Caco-2 (cell line): Measurements from ENCODE around the gene DPY19L3. TPM values are rescaled to one million over a fixed set of nuclear protein-coding genes. Genes with fewer than 3 reads are reported as not detected.
A peak's percentile ranks its signal among the peaks of the same experiment; 100 is the strongest.
"Not testable (repeated sequence)": the region's sequence is repeated elsewhere in the genome, so short reads cannot be mapped to it uniquely, and the experiment has no call there.

ENCODE experiments used
- BruUV-seq: library from RNA; stranded (reverse); fragments of 400-500 nt; replicated peaks from 2 replicates; lab custom pipeline; 2021; lab: Mats Ljungman, UMichigan
- CTCF ChIA-PET: fragments of 300-600 bp; sonication (Branson Sonifier 250); formaldehyde crosslinking; loops from one replicate; lab custom pipeline; 2022; ENCODE audit warnings: antibody characterized with exemption; lab: Charles Lee
- POLR2A ChIA-PET: fragments of 300-600 bp; sonication (Branson Sonifier 250); formaldehyde crosslinking; loops from one replicate; lab custom pipeline; 2022; ENCODE audit warnings: antibody characterized with exemption; lab: Charles Lee
- DNase-seq, 2 experiments: peaks; one replicate each; pipeline versions ENCODE4 v3.0.0 to v3.0.0-alpha.2; 2020 to 2022
- H3K27me3 ChIP-seq: replicated peaks from 2 replicates; pipeline ENCODE4 v1.6.0; 2011; ENCODE audit warnings: low read length; ENCODE audit not compliant: control insufficient read depth, insufficient read depth
- H3K36me3 ChIP-seq: 2 replicates; pipeline ENCODE4 v1.5.1; 2011; ENCODE audit warnings: low read length; ENCODE audit not compliant: control insufficient read depth, insufficient read depth
- H3K4me1 ChIP-seq: fragments of 250-450 bp; sonication (Bioruptor Pico); 2 replicates; pipeline ENCODE4 v1.5.1; 2020; ENCODE audit warnings: mild to moderate bottlenecking
- H3K4me3 ChIP-seq: 2 replicates; pipeline ENCODE4 v1.5.1; 2011; ENCODE audit warnings: low read depth, mild to moderate bottlenecking, control low read depth, low read length
- H3K9me3 ChIP-seq: fragments of 250-450 bp; sonication (Bioruptor Pico); 2 replicates; pipeline ENCODE4 v1.5.1; 2020; ENCODE audit warnings: mild to moderate bottlenecking, moderate library complexity
- H3K27ac Mint-ChIP-seq: one replicate; pipeline ENCODE4 v1.8.0; 2022; ENCODE audit warnings: mixed read lengths; ENCODE audit not compliant: unreplicated experiment
- H3K27me3 Mint-ChIP-seq: one replicate; pipeline ENCODE4 v1.8.0; 2022; ENCODE audit warnings: mixed read lengths; ENCODE audit not compliant: insufficient read depth, unreplicated experiment
- H3K36me3 Mint-ChIP-seq: one replicate; pipeline ENCODE4 v1.8.0; 2022; ENCODE audit warnings: mild to moderate bottlenecking, mixed read lengths; ENCODE audit not compliant: insufficient read depth, unreplicated experiment
- H3K4me1 Mint-ChIP-seq: one replicate; pipeline ENCODE4 v1.8.0; 2022; ENCODE audit warnings: low read depth, mixed read lengths; ENCODE audit not compliant: unreplicated experiment
- H3K4me3 Mint-ChIP-seq: one replicate; pipeline ENCODE4 v1.8.0; 2022; ENCODE audit warnings: mild to moderate bottlenecking, moderate library complexity, mixed read lengths; ENCODE audit not compliant: unreplicated experiment
- H3K9me3 Mint-ChIP-seq: one replicate; pipeline ENCODE4 v1.8.0; 2022; ENCODE audit warnings: mixed read lengths; ENCODE audit not compliant: unreplicated experiment
- CTCF ChIP-seq, 2 experiments: fragments of 200-600 bp in 1 of 2; IDR thresholded peaks; 1 replicate in 1 of 2; 2 replicates in 1 of 2; pipeline versions ENCODE4 v1.5.1 to v1.8.0; 2011 to 2022; ENCODE audit warnings: antibody characterized with exemption in 1 of 2, control low read depth in 1 of 2, inconsistent platforms in 1 of 2, low read depth in 1 of 2, low read length in 1 of 2, mild to moderate bottlenecking in 1 of 2, moderate library complexity in 1 of 2; ENCODE audit not compliant: insufficient read depth in 1 of 2, severe bottlenecking in 1 of 2, unreplicated experiment in 1 of 2
- intact Hi-C: fragments of 100-400 bp; cut with micrococcal nuclease; formaldehyde crosslinking; loops from one replicate; pipeline ENCODE4 v1.10.0; 2022; ENCODE audit not compliant: unreplicated experiment
- total RNA-seq: library from RNA; stranded (reverse); gene quantifications from 2 replicates; pipeline ENCODE4 v1.2.3, GENCODE V29; 2022

The DPY19L3 gene
- total RNA-seq, 1 experiment from 2014 or later = 40.7 TPM

GRCh38 chr19:32377088-32377487 is 28.5 kb upstream of the DPY19L3 start:
- H3K4me3 ChIP-seq, H3K9me3 Mint-ChIP-seq, H3K4me3 Mint-ChIP-seq, H3K27ac Mint-ChIP-seq, POLR2A ChIA-PET, H3K9me3 ChIP-seq, H3K27me3 Mint-ChIP-seq, H3K27me3 ChIP-seq, CTCF ChIA-PET, H3K36me3 ChIP-seq, BruUV-seq: not testable (repeated sequence)
- intact Hi-C loops = loop anchor here (1.0 to 5.0 kb wide), 2 partner anchors 37 to 90 kb away; no protein-coding TSS in a partner anchor
- peaks cover 33% of the 10 kb centered on the region for H3K4me1 ChIP-seq
- peaks cover 58% of the 10 kb centered on the region for H3K36me3 Mint-ChIP-seq
- peak; percentile 16 to 58 for TF ChIP-seq CTCF (IDR thresholded peaks at IDR 0.05; ENCODE audit: insufficient read depth in 1 of 2, low read depth in 1 of 2, low read length in 1 of 2, severe bottlenecking in 1 of 2, unreplicated experiment in 1 of 2)
- peaks cover 40% of the 10 kb centered on the region for H3K4me1 Mint-ChIP-seq
- DNase-seq = peak; percentile 43 to 44

GRCh38 chr19:32380269-32380668 is 25.3 kb upstream of the DPY19L3 start:
- H3K9me3 ChIP-seq = no peaks in the 10 kb centered on the region
- no TSS peak for BruUV-seq
- Mint-ChIP-seq H3K4me3 (no peak overlapping the region), H3K9me3 (no peaks in the 10 kb centered on the region), H3K27ac (no peak overlapping the region), H3K36me3 (peaks cover 42% of the 10 kb centered on the region), H3K4me1 (peaks cover 9% of the 10 kb centered on the region), H3K27me3 (no peaks in the 10 kb centered on the region)
- DNase-seq = no peak
- intact Hi-C loops = no loop called here
- H3K36me3 ChIP-seq = no peaks in the 10 kb centered on the region; the same call in none of the 2 replicates
- peaks cover 8% of the 10 kb centered on the region for H3K4me1 ChIP-seq
- ChIA-PET CTCF (no interaction called here), POLR2A (no interaction called here)
- H3K4me3 ChIP-seq = no peak overlapping the region
- H3K27me3 ChIP-seq = no peaks in the 10 kb centered on the region
- no peak for TF ChIP-seq CTCF (IDR thresholded peaks at IDR 0.05; ENCODE audit: insufficient read depth in 1 of 2, low read depth in 1 of 2, low read length in 1 of 2, severe bottlenecking in 1 of 2, unreplicated experiment in 1 of 2)

- H3K4me3 ChIP-seq = no peak overlapping the region
- Mint-ChIP-seq H3K27ac (no peak overlapping the region), H3K4me3 (no peak overlapping the region), H3K36me3 (peaks cover 27% of the 10 kb centered on the region), H3K4me1 (peaks cover 4% of the 10 kb centered on the region), H3K9me3 (no peaks in the 10 kb centered on the region), H3K27me3 (no peaks in the 10 kb centered on the region)
- no peaks in the 10 kb centered on the region for H3K27me3 ChIP-seq
- peaks cover 7% of the 10 kb centered on the region for H3K4me1 ChIP-seq
- ChIA-PET POLR2A (interaction anchor here (0.6 kb wide), 1 partner anchor 18 kb away, joined by 3 read pairs; no protein-coding TSS in a partner anchor), CTCF (interaction anchor here (1.3 kb wide), 1 partner anchor 48 kb away, joined by 4 read pairs; no protein-coding TSS in a partner anchor)
- H3K36me3 ChIP-seq = no peaks in the 10 kb centered on the region; the same call in 1 of the 2 replicates
- H3K9me3 ChIP-seq = no peaks in the 10 kb centered on the region
- no peak for TF ChIP-seq CTCF (IDR thresholded peaks at IDR 0.05; ENCODE audit: insufficient read depth in 1 of 2, low read depth in 1 of 2, low read length in 1 of 2, severe bottlenecking in 1 of 2, unreplicated experiment in 1 of 2)
- BruUV-seq = no TSS peak
- no peak for DNase-seq
- intact Hi-C loops = no loop called here
Measured at GRCh38 chr19:32387701-32388392, 17.7 kb upstream of the DPY19L3 start.
